Stimulated activated CD8-positive, alpha-beta memory T cell treated with anti-CD3 and anti-CD28 coated beads, Interleukin-7, amount 100 ng/mL, for 4 hours (primary cell): ENCODE data around the gene ANKRD42.

Experiments
- DNase-seq, 2 donors: peaks; one replicate each; pipeline ENCODE4 v3.0.0-alpha.2; 2020; ENCODE audit warnings: low read depth in 2 of 2

The ANKRD42 gene

GRCh38 chr11:83287631-83288030, 94.1 kb downstream of the ANKRD42 start:
- no peak for DNase-seq

- DNase-seq: no peak
Measured at GRCh38 chr11:83292709-83293456, 99.4 kb downstream of the ANKRD42 start.

DNA sequence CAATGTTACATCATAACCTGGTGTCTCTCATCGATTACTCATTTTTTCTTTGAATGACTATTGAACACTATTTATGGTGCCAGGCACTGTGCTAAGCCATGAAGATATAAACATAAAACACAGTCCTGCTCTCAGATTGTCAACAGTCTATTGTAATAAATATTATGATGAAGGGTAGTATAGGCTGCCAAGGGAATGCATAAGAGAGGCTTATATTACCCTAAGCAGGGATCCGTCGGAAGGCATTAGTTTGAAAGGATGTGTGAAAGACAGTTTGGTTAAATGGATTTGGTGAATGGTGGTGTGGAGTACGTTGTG, 99.9 kb downstream of the ANKRD42 start:
- DNase-seq: no peak

GRCh38 chr11:83294208-83294607, 100.7 kb downstream of the ANKRD42 start:
- no peak for DNase-seq
